K562 (cell line): ENCODE measurements around the gene AZGP1. TPM values are rescaled to one million over a fixed set of nuclear protein-coding genes. Genes with fewer than 3 reads are reported as not detected.
"Not testable (repeated sequence)": the region's sequence is repeated elsewhere in the genome, so short reads cannot be mapped to it uniquely, and the experiment has no call there.

Experiments used
- ATAC-seq: fragments of 200-7000 bp; cut with Tn5 transposase; 3 replicates; pipeline ENCODE4 v1.9.1; 2020; ENCODE audit warnings: moderate library complexity
- BruUV-seq: library from RNA; stranded (reverse); fragments of 400-500 nt; replicated peaks from 2 replicates; lab custom pipeline; 2021; lab: Mats Ljungman, UMichigan
- CTCF ChIA-PET: fragments of 300-600 bp; formaldehyde crosslinking; extraction: SDS; loops from one replicate; lab custom pipeline; 2021; ENCODE audit warnings: low intra/inter-chr PET ratio; lab: Yijun Ruan, JAX
- POLR2A ChIA-PET: fragments of 300-600, 350-650 bp; sonication (Branson Sonifier 250); formaldehyde crosslinking; extraction: SDS; loops from one replicate; lab custom pipeline; 2021; ENCODE audit warnings: antibody characterized with exemption, inconsistent platforms; lab: Yijun Ruan, JAX
- DNase-seq, 4 experiments: peaks; one replicate each; pipeline versions ENCODE4 v3.0.0 to v3.0.0-alpha.2; 2011 to 2018; ENCODE audit warnings: low spot score in 3 of 4, mixed read lengths in 3 of 4; ENCODE audit errors: extremely low read depth in 1 of 4
- FAIRE-seq: peaks from 2 replicates; lab custom pipeline; 2011; peaks lifted over from hg19 to GRCh38; lab: Jason Lieb, UNC
- H2AFZ ChIP-seq: 2 replicates; pipeline ENCODE4 v1.6.0; 2011; ENCODE audit warnings: low read depth, low read length, control low read depth, inconsistent platforms
- H3K27ac ChIP-seq: fragments of 200-600 bp; 3 replicates; pipeline ENCODE4 v1.8.0; 2011; ENCODE audit warnings: low read depth, mild to moderate bottlenecking, control low read depth, inconsistent platforms, low read length, moderate library complexity, mixed read lengths; ENCODE audit errors: extremely low read depth
- H3K27me3 ChIP-seq, 2 experiments: fragments of 300-600 bp in 1 of 2; 2 replicates in 1 of 2; 3 replicates in 1 of 2; pipeline versions ENCODE4 v1.6.0 to v1.8.0; 2011; ENCODE audit warnings: inconsistent platforms in 2 of 2, low read length in 2 of 2, mild to moderate bottlenecking in 1 of 2, mixed read lengths in 1 of 2, moderate library complexity in 1 of 2; ENCODE audit not compliant: control insufficient read depth in 2 of 2, insufficient read depth in 2 of 2
- H3K36me3 ChIP-seq: fragments of 300-600 bp; 3 replicates; pipeline ENCODE4 v1.8.0; 2011; ENCODE audit warnings: mild to moderate bottlenecking, low read length, inconsistent platforms; ENCODE audit not compliant: control insufficient read depth, insufficient read depth
- H3K4me1 ChIP-seq, 2 experiments: fragments of 200-600 bp in 1 of 2; replicated peaks in 1 of 2; 2 replicates in 1 of 2; 3 replicates in 1 of 2; pipeline versions ENCODE4 v1.5.1 to v1.8.0; 2011; ENCODE audit warnings: inconsistent platforms in 2 of 2, low read length in 2 of 2, mild to moderate bottlenecking in 1 of 2, mixed read lengths in 1 of 2, moderate library complexity in 1 of 2; ENCODE audit not compliant: control insufficient read depth in 2 of 2, insufficient read depth in 2 of 2
- H3K4me2 ChIP-seq: 2 replicates; pipeline ENCODE4 v1.6.1; 2011; ENCODE audit warnings: low read length, control low read depth, inconsistent platforms, mixed read lengths; ENCODE audit not compliant: insufficient read depth
- H3K4me3 ChIP-seq: fragments of 200-600 bp; sonication (generic), shearing (Covaris generic); 2 replicates; pipeline ENCODE4 v1.5.1; 2016; ENCODE audit warnings: control low read depth, inconsistent platforms
- H3K79me2 ChIP-seq: fragments of 200-600 bp; 3 replicates; pipeline ENCODE4 v1.8.0; 2011; ENCODE audit warnings: low read length, inconsistent platforms; ENCODE audit not compliant: control insufficient read depth, insufficient read depth
- H3K9ac ChIP-seq, 2 experiments: 2 replicates each; pipeline versions ENCODE4 v1.6.0 to v1.6.1; 2011; ENCODE audit warnings: low read depth in 2 of 2, low read length in 2 of 2, control low read depth in 1 of 2, inconsistent platforms in 1 of 2, mild to moderate bottlenecking in 1 of 2, mixed read lengths in 1 of 2; ENCODE audit not compliant: insufficient read depth in 1 of 2
- H3K9me1 ChIP-seq: one replicate; pipeline ENCODE4 v1.6.0; 2011; ENCODE audit warnings: inconsistent platforms, mild to moderate bottlenecking, low read length, moderate library complexity; ENCODE audit not compliant: control insufficient read depth, insufficient read depth
- H3K9me3 ChIP-seq: replicated peaks from 2 replicates; pipeline ENCODE4 v1.5.1; 2011; ENCODE audit warnings: low read depth, low read length, inconsistent platforms; ENCODE audit not compliant: control insufficient read depth, insufficient read depth
- H4K20me1 ChIP-seq: replicated peaks from 2 replicates; pipeline ENCODE4 v1.6.1; 2011; ENCODE audit warnings: low read length, inconsistent platforms, mixed read lengths; ENCODE audit not compliant: control insufficient read depth, insufficient read depth
- CTCF ChIP-seq, 3 experiments: IDR thresholded peaks in 2 of 3; conservative IDR thresholded peaks in 1 of 3; 2 replicates each; pipeline ENCODE4 v1.5.1; 2011 to 2012; ENCODE audit warnings: low read length in 3 of 3, mild to moderate bottlenecking in 3 of 3, control low read depth in 2 of 3, improper control_type of control experiment in 1 of 3, inconsistent platforms in 1 of 3, low read depth in 1 of 3, mixed read lengths in 1 of 3, moderate library complexity in 1 of 3; ENCODE audit not compliant: insufficient read depth in 2 of 3
- MEIS2 ChIP-seq: fragments of 450-650 bp; IDR thresholded peaks from 2 replicates; pipeline ENCODE4 v1.6.1; 2014; ENCODE audit warnings: mild to moderate bottlenecking; ENCODE audit not compliant: partially characterized antibody
- PKNOX1 ChIP-seq: fragments of 450-650 bp; IDR thresholded peaks from 2 replicates; pipeline ENCODE4 v1.6.1; 2016
- SMARCA5 ChIP-seq: fragments of 450-650 bp; IDR thresholded peaks from 2 replicates; pipeline ENCODE4 v1.6.1; 2016
- ZNF512 ChIP-seq: IDR thresholded peaks from 2 replicates; pipeline ENCODE4 v1.6.1; 2016; ENCODE audit warnings: missing genetic modification characterization, missing compliant biosample characterization
- WGBS: fragments of 100-300 bp; shearing (Covaris generic); methylation state at CpG from one replicate; pipeline ENCODE4 v1.1.6; 2016; ENCODE audit warnings: low coverage, mixed read lengths; ENCODE audit not compliant: insufficient coverage; ENCODE audit errors: missing lambda C conversion rate; 5-methylcytosine and 5-hydroxymethylcytosine counted together
- in situ Hi-C: fragments of 300-500 bp; cut with MboI; formaldehyde crosslinking; loops from 4 replicates; pipeline ENCODE4 v1.15.0; 2018; ENCODE audit warnings: inconsistent platforms, mixed read lengths
- intact Hi-C: fragments of 100-400 bp; cut with micrococcal nuclease; formaldehyde crosslinking; loops from 2 replicates; pipeline ENCODE4 v1.14.2; 2022
- polyA plus RNA-seq, 8 experiments: library from polyadenylated mRNA; depleted of rRNA in 4 of 8; stranded (reverse) in 5 of 8; unstranded in 3 of 8; fragments of >200 nt; fragmentation: Nextera tagmentation in 2 of 8; fragmentation: Illumina TruSeq in 1 of 8; extraction: Ambion mirVana in 2 of 8; extraction: Trizol in 1 of 8; gene quantifications; 2 replicates each; pipeline versions ENCODE4 v1.2.1 to v1.2.3, GENCODE V29; 2011 to 2014; ENCODE audit warnings: inconsistent platforms in 1 of 8, missing spikeins in 1 of 8
- total RNA-seq, 7 experiments: library from RNA; depleted of rRNA in 6 of 7; stranded (reverse); fragments of >200 nt in 6 of 7; fragmentation: Illumina TruSeq in 2 of 7; extraction: Trizol in 2 of 7; gene quantifications; 2 replicates each; pipeline versions ENCODE4 v1.2.1 to v1.2.3, GENCODE V29; 2011 to 2021; ENCODE audit warnings: low replicate concordance in 1 of 7

The AZGP1 gene
- total and polyA plus RNA-seq, 9 of the 15 experiments (the other 6 are each of a cell fraction or from before 2014, with no cell fraction given), result 0.18 to 0.53 TPM; not detected in 7

- not testable (repeated sequence) for H3K4me3 ChIP-seq, H3K79me2 ChIP-seq, H4K20me1 ChIP-seq, H3K9me1 ChIP-seq, H3K9ac ChIP-seq, H3K9me3 ChIP-seq, H3K27ac ChIP-seq, H2AFZ ChIP-seq, BruUV-seq, H3K36me3 ChIP-seq, FAIRE-seq, ATAC-seq
- peak; percentile 70 for TF ChIP-seq PKNOX1
- 0 out of 2 replicates have a peak, but pooled peaks have one; percentile 2 for TF ChIP-seq SMARCA5
- TF ChIP-seq ZNF512 (tag), result 0 out of 2 replicates have a peak, but pooled peaks have one; percentile 20
- 0 out of 6 replicates have a peak, but pooled peaks of 1 of the 3 experiments have one; percentile 4 for TF ChIP-seq CTCF (IDR thresholded peaks at IDR 0.05 in 2 of 3, conservative IDR thresholded peaks at IDR 0.05 in 1 of 3; ENCODE audit: insufficient read depth in 2 of 3, low read depth in 1 of 3, low read length in 3 of 3)
- TF ChIP-seq MEIS2, result peak; percentile 66
- ChIA-PET CTCF (interaction anchor here (0.5 to 3.5 kb wide), 6 partner anchors 12 to 374 kb away, joined by 3 to 24 read pairs (median 4); no protein-coding TSS in a partner anchor), POLR2A (interaction anchor here (0.6 to 1.3 kb wide), 2 partner anchors 73 to 91 kb away, joined by 3 to 4 read pairs; no protein-coding TSS in a partner anchor)
- H3K27me3 ChIP-seq, result peaks cover 22 to 35% of the 10 kb centered on the region in 2 experiments
- in situ Hi-C loops (loop anchor here (5.0 to 10.0 kb wide), 3 partner anchors 74 to 223 kb away; partner anchors contain the start of genes MBLAC1, PVRIG and TRIM4), intact Hi-C loops (loop anchor here (1.0 to 10.0 kb wide), 6 partner anchors 62 to 464 kb away; partner anchors contain the start of genes GJC3, PVRIG and ZNF3)
- H3K4me1 ChIP-seq, result peaks cover 7 to 16% of the 10 kb centered on the region in 2 experiments; a peak in 3 of 5 replicates
- peak overlapping the region; percentile 6; the same call in 1 of the 2 replicates for H3K4me2 ChIP-seq
- DNase-seq, result peak in 1 of 4 experiments; percentile 21
- WGBS, result 47% methylated on average over 6 of the region's 6 CpGs
Observed at GRCh38 chr7:99991543-99991942, 15.7 kb upstream of the AZGP1 start.
